CD4-positive, alpha-beta T cell treated with Interleukin-1 beta for 1 hour (primary cell): Measurements from ENCODE around the gene MGLL.

Experiments used
- DNase-seq, 2 donors: peaks; one replicate each; pipeline ENCODE4 v3.0.0-alpha.2; 2020 to 2022

MGLL gene

GRCh38 chr3:127702151-127702578 is 120.2 kb downstream of the MGLL start:
- no peak for DNase-seq

- DNase-seq: no peak
Measured at GRCh38 chr3:127701280-127701911, 120.9 kb downstream of the MGLL start.

- DNase-seq: no peak
Measured at GRCh38 chr3:127700406-127700805, 121.9 kb downstream of the MGLL start.

GRCh38 chr3:127699416-127700300 is 122.7 kb downstream of the MGLL start:
- no peak for DNase-seq

GRCh38 chr3:127698691-127699415 is 123.5 kb downstream of the MGLL start:
- DNase-seq: no peak

- DNase-seq: no peak
Measured at GRCh38 chr3:127698286-127698685, 124.0 kb downstream of the MGLL start.

GRCh38 chr3:127697551-127698240 is 124.6 kb downstream of the MGLL start:
- peak; percentile 67 to 70 for DNase-seq

- DNase-seq: peak; percentile 55 to 61
Measured at GRCh38 chr3:127694467-127695215, 127.7 kb downstream of the MGLL start.

GRCh38 chr3:127693336-127693843 is 128.9 kb downstream of the MGLL start:
- DNase-seq: no peak

- no peak for DNase-seq
Measured at GRCh38 chr3:127692501-127693335, 129.6 kb downstream of the MGLL start.

- no peak for DNase-seq
Measured at GRCh38 chr3:127691974-127692373, 130.3 kb downstream of the MGLL start.

- no peak for DNase-seq
Measured at GRCh38 chr3:127691489-127691888, 130.8 kb downstream of the MGLL start.

GRCh38 chr3:127690823-127691452 is 131.4 kb downstream of the MGLL start:
- DNase-seq: no peak

- DNase-seq: no peak
Measured at GRCh38 chr3:127690106-127690505, 132.2 kb downstream of the MGLL start.

- no peak for DNase-seq
Measured at GRCh38 chr3:127689266-127689860, 133.0 kb downstream of the MGLL start.

- DNase-seq: no peak
Measured at GRCh38 chr3:127688416-127689265, 133.7 kb downstream of the MGLL start.

- DNase-seq: no peak
Measured at GRCh38 chr3:127688022-127688415, 134.3 kb downstream of the MGLL start.

GRCh38 chr3:127687228-127687737 is 135.0 kb downstream of the MGLL start:
- no peak for DNase-seq

GRCh38 chr3:127686512-127686894 is 135.8 kb downstream of the MGLL start:
- DNase-seq: no peak
